ENCODE results near the gene TAGLN.
"Not testable (repeated sequence)": the region's sequence is repeated elsewhere in the genome, so short reads cannot be mapped to it uniquely, and the experiment has no call there.

TAGLN gene

DNA sequence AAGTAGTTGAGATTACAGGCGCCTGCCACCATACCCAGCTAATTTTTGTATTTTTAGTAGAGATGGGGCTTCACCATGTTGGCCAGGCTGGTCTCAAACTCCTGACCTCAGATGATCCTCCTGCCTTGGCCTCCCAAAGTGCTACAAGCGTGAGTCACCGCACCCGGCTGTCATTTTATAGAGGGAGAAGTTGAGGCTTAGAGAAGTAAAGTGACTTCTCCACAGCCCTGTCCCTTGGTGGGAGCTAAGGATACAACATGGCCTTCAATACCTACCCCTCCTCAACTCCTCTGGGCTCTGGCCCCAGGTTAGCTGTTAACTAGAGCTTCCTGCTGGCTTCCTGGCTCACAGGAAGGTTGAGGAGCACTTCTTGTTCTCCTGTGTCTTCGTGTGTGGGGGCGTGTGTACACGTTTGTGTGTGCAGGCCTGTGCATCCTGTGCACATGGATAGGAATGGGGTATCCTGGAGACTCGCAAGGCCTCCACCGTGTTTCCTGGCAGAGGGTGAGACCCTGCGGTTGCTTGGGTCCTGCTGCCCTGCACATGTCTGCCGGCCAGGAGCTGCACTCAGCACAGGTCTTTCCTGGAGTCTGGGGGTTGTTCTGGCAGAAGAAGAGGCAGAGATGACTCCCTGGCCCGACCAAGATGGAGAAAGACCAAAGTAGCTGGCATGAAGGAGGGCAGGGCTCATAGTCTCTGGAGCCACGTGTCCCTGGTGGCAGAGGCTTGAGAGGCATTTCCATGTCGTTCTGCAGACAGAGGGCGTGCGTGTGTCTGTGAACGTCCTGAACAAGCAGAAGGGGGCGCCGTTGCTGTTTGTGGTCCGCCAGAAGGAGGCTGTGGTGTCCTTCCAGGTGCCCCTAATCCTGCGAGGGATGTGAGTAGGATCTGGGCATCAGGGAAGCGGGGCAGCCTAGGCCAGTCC, 18.2 kb upstream of the TAGLN start:
- DNase-seq (ENCODE audit: low read depth, low spot score): peak; percentile 75

DNA sequence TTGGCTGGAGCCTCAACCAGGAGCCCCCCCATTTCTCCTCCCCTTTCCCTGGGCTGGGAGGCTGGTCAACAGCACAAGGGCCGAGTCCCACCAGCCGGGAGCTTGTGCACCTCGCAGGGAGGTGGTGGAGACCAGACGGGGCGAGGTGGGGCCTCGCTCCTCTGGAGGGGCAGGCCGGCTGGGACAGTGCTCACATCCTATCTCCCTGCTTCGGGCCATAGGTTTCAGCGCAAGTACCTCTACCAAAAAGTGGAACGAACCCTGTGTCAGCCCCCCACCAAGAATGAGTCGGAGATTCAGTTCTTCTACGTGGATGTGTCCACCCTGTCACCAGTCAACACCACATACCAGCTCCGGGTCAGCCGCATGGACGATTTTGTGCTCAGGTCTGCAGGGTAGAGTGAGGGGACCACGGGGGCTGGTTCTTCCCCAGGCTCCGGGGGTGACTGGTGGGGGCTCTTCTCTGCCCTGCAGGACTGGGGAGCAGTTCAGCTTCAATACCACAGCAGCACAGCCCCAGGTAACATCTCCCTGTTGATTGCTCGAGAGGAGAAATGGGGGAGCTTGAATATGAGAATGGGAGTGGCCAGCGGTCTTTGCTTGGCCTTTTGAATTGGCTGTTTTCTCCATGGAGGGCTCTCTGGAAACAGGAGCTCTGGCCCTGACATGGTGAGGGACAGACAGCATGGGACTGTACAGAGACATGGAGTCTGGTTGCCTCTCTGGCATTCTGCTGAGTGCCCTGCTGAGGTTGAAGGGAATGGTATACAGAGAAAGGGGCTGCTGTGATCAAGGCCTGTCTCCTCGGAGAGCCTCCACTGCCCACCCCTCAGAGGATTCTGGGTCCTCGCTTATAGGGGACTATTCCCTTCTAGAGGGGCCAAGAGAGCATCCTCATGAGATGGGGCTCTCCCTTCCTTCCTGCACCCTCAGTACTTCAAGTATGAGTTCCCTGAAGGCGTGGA, 17.3 kb upstream of the TAGLN start:
- no peak for DNase-seq (ENCODE audit: low read depth, low spot score)

DNA sequence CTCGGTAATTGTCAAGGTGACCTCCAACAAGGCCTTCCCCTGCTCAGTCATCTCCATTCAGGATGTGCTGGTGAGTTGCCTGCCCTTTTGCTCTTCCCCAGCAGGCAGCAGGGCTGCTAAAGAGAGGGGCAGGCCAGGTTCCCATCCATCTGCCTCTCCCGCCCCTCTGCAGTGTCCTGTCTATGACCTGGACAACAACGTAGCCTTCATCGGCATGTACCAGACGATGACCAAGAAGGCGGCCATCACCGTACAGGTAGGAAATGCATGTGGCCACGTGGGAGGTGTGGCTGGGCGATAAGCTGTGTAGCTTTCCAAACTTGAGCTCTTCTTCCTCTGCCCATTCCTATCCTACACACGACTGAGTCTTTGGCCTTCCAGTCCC, 16.6 kb upstream of the TAGLN start:
- DNase-seq (ENCODE audit: low read depth, low spot score): no peak

DNA sequence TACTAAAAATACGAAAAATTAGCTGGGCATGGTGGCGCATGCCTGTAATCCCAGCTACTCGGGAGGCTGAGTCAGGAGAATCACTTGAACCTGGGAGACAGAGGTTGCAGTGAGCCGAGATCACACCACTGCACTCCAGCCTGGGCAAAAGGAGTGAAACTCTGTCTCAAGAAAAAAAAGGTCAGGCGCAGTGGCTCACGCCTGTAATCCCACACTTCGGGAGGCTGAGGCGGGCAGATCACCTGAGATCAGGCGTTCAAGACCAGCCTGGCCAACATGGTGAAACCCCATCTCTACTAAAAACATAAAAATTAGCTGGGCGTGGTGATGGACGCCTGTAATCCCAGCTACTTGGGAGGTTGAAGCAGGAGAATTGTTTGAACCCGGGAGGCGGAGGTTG, 16.0 kb upstream of the TAGLN start:
- DNase-seq (ENCODE audit: low read depth, low spot score): not testable (repeated sequence)

DNA sequence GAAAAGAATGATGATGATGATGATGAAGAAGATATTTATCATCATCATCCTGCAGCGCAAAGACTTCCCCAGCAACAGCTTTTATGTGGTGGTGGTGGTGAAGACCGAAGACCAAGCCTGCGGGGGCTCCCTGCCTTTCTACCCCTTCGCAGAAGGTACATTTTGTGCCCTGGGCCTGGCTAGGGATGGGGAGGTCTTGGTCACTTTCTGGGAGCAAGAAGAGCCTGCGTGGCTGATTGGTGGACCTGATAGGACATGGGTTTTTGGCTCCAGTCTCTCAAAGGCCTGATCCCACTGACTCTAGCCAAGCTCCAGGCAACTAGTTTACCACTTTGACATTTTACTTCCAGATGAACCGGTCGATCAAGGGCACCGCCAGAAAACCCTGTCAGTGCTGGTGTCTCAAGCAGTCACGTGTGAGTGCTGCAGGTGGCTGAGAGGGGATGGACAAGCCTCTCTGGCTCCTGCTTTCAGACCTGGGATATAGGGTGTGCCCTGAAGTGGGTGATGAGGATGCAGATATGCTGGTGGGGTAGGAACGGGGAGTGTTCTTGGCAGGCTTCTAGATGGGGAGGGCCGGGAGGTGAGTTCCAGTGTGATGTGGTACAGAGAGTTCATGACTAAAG, 15.3 kb upstream of the TAGLN start:
- no peak for DNase-seq (ENCODE audit: low read depth, low spot score)

DNA sequence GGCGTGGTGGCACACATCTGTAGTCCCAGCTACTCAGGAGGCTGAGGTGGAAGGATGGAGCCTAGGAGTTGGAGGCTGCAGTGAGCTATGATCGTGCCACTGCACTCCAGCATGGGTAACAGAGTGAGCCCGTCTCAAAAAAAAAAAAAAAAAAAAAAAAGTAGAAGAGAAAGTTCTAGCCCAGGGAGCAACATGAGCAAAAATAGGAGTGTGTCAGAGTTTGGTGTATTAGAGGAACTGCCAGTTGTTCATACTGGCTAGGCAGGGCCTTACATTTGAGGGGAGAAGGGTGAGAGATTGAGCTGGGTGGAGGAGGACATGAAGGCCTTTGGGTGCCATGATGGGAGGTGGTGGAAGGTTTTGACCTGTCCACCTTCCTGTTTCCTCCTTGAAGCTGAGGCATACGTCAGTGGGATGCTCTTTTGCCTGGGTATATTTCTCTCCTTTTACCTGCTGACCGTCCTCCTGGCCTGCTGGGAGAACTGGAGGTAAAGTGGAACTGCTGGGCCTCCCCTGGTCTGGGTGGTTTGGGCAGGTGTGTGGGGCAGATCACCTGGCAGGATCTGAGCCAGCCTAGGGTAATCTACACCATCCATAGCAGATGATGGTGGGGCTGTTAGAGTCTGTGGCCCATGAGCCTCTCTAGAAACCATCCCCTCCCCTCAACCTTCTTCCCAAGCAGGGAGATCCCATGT, 13.3 kb upstream of the TAGLN start:
- no peak for DNase-seq (ENCODE audit: low read depth, low spot score)

DNA sequence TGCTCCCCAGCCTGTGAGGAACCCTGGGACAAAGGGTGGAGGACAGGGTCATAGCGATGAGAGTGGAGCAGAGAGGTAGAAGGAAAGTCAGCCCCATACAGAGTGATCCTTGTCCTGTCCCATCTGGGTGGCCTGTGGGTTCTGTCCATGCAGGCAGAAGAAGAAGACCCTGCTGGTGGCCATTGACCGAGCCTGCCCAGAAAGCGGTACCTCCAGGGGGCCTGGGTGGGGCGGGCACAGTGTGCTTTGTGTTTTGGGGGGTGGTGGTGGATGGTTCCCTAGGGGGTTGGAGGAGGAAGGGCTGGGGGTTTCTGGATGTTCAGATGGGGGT, 12.8 kb upstream of the TAGLN start:
- DNase-seq (ENCODE audit: low read depth, low spot score): no peak

DNA sequence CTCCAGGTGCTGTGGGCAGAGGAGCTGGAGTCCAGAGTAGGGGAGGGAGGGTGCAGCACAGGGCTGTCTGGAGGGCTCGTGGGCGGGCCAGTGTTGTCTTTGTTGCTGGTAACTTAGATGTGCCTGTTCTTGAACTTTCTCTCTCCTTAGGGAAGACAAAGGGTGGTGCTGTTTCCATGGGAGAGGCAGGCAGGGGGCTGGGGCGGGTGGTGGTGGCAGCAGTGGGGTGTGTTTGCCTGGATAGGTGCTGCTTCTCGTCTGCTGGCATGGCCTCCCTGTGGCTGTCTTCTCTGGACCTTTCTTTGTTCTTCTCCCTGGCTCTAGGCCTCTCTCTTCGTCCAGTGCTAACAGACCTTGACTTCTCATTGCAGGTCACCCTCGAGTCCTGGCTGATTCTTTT, 12.2 kb upstream of the TAGLN start:
- no peak for DNase-seq (ENCODE audit: low read depth, low spot score)

DNA sequence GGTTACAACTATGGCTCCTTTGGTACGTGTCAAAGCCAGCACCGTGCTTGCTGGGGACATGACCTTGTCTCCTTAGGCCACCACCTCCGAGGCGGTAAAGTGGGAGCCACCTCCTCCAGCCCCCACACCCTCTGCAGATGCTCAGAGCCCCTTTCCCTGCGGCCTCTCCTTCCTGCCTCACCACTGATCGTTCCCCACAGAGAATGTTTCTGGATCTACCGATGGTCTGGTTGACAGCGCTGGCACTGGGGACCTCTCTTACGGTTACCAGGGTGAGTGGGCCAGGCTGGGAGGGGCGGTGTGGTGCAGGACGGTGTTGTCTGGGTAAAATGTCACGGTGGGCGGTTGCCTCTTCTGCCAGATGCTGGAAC, 11.8 kb upstream of the TAGLN start:
- no peak for DNase-seq (ENCODE audit: low read depth, low spot score)

DNA sequence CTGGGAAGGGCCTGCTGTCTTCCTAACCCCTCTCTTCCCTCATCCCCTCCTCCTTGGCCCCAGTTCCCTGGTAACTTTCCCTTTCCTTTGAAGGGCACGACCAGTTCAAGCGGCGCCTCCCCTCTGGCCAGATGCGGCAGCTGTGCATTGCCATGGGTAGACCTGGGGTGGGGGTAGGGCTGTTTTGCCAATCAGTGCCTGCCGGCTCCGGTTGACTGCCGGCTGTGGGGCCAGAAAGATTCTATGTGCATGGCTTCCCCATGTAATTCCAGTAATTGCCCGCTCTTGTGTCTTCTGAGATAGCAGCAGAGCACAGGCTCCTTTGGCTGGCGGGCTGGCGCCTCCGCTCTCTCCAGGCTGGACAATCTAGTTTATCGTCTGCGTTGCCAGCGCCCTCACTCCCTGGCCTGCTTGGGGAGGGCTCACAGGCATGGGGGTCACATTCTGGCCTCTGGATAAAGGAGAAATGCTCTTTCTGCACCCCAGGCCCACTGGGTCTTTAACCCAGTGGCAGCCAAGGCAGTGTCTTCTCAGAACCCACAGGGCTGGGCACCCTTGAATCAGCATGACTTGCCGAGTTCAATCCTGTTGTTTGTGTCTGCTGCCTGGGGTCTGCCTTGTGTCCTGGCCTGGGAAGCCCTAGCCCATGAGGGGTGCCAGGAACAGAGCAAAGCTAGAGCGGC, 11.2 kb upstream of the TAGLN start:
- no peak for DNase-seq (ENCODE audit: low read depth, low spot score)

DNA sequence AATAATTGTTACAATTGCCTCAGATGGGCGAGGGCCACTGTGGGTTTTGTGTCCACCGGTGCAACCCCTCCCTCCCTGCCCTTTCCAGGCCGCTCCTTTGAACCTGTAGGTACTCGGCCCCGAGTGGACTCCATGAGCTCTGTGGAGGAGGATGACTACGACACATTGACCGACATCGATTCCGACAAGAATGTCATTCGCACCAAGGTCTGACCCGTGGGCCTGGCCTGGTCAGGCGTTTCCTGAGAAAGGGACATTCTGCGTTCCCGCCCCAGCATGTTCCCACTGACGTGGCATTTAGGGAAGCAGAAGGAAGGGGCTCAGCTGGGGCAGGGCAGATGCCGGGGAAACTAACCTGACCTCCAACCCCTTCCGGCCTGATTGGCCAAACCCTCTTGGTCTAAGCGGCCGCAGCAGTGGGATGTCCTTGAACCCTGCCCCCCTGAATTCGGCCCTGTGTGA, 10.5 kb upstream of the TAGLN start:
- DNase-seq (ENCODE audit: low read depth, low spot score): no peak

DNA sequence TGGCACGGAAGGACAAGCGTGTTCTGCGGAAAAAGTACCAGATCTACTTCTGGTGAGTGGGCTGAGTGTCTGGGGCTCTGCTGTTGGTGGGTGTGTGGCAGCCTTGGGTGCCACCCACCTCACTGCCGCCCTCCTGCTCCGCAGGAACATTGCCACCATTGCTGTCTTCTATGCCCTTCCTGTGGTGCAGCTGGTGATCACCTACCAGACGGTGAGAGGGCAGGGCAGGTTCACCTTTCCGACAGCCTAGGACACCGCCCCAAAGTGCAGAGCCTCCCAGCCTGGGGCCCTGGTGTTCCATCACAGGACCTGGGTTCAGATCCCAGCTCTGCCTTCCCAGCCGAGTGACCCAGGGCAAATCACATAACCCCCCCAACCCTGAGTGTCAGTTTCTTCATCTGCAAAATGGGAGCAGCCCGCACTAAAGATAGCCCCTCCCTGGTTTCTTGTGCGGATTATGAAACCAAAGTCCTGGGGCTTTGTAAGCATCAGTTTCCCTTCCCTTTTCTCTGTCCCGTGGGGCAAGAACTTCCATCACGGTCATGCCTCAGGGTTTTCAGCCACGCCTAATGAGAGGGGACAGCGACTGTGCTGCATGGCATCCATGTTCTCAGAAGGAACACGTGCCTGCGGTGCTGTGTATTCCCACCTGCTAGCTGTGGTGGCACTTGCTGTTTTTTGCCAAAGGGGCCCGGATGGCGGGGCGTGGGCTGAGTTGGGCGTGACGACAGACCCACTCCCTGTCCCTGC, 9.8 kb upstream of the TAGLN start:
- no peak for DNase-seq (ENCODE audit: low read depth, low spot score)

DNA sequence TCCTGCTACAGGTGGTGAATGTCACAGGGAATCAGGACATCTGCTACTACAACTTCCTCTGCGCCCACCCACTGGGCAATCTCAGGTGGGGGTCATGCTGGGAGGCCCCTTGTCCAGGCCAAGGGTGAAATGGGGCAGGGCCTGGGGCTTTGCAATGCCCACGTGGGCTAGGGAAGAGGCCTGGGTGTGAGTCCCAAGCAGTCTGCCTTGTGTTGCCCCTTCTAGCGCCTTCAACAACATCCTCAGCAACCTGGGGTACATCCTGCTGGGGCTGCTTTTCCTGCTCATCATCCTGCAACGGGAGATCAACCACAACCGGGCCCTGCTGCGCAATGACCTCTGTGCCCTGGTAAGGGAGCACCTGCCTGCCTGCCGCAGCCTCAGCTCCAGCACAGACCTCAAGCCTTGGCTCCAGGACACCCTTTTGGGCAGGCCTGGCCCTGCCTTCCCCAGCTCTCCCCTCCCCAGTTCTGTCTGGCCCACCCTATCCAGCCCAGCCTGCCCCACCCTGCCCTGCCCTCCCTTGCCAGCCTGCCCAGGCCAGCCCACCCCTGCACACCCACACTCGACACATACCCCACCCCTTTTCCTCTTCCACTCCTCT, 9.1 kb upstream of the TAGLN start:
- no peak for DNase-seq (ENCODE audit: low read depth, low spot score)

DNA sequence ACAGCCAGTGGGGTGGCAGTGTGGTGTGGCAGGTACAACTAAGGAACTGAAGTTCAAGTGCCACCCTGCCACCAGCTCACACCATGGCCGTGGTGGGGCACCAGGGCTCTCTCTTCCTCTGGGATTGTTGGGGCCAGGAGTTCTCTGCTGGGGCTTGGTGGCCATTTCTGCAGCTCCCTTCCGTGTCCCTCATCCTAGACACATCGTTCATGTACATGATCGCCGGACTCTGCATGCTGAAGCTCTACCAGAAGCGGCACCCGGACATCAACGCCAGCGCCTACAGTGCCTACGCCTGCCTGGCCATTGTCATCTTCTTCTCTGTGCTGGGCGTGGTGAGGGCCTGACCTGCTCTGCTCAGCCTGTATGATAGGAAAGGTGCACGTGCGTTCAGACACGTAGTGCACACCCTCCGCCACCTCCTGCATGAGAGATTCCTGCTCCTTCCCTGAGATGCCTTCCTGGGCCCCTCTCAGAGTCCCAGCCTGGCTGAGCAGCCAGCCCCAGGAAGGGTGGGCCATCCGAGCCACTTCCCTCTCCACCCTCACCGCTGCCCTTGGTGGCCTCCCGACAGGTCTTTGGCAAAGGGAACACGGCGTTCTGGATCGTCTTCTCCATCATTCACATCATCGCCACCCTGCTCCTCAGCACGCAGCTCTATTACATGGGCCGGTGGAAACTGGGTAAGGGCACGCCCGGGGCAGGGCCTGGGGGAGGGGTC, 7.3 kb upstream of the TAGLN start:
- no peak for DNase-seq (ENCODE audit: low read depth, low spot score)

DNA sequence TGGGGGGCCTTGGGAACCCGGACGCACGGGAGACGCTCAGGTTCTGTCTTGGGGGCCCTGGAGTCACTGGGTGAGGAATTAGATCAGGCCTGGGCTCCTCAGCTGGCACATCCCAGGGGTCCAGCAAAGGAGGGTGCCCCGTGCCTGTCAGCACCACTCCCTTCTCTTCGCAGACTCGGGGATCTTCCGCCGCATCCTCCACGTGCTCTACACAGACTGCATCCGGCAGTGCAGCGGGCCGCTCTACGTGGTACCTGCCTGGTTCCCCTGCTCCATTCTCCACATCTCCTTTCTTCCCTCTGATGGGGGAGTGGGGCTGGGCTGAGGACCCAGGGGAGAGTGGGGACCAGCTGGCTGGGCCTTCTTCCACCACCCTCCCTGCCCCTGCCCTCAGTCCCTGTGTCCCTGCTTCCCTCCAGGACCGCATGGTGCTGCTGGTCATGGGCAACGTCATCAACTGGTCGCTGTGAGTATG, 6.7 kb upstream of the TAGLN start:
- no peak for DNase-seq (ENCODE audit: low read depth, low spot score)

DNA sequence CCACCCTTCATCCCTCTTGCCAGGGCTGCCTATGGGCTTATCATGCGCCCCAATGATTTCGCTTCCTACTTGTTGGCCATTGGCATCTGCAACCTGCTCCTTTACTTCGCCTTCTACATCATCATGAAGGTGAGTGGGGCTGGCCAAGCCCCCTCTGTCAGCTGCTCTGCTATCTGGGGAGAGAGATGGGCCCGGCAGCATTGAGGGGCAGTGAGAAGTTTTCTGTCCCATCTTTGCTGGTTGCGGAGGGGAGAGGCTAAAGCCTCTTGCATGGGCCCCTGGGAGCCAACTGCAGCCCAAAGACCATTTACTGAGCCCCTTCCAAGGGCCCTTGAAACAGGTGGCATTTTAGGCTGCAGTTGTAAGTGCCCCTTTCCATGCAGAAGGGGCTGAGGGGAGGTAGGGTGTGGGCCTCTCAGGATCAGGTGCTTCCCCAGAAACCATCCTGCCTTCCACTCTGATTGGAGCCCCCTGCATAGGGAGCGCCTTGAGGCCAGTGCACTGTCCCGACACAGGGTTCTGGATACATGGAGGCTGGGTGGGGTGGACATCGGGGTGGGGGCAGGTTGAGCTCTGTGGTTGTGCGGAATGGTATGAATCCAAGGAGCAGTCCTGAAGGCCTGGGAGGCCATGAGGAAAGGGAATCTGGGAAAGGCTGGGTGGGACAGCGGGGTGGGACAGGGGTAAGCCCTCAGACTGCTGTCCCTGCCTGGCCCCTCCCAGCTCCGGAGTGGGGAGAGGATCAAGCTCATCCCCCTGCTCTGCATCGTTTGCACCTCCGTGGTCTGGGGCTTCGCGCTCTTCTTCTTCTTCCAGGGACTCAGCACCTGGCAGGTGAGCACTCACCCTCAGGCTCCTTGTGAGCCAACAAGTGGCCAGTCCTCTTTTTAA, 5.8 kb upstream of the TAGLN start:
- DNase-seq (ENCODE audit: low read depth, low spot score): no peak

DNA sequence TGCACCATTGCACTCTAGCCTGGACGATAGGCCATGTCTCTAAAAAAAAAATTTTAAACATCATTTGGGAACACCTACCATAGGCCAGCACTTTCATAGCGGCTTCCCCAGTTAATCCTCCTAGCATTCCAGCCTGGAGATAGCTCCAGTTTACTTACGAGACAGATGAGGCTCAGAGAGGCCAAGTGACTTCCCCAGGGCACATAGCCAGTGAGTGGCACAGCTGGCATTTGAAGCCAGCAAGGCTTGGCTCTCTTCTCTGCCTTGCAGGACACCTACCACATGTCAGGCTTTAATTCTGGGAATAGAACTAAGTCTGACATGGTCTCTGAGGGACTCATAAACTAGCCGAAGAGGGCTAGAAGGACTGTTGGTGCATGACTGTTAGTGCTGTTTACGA, 4.9 kb upstream of the TAGLN start:
- DNase-seq (ENCODE audit: low read depth, low spot score): no peak

DNA sequence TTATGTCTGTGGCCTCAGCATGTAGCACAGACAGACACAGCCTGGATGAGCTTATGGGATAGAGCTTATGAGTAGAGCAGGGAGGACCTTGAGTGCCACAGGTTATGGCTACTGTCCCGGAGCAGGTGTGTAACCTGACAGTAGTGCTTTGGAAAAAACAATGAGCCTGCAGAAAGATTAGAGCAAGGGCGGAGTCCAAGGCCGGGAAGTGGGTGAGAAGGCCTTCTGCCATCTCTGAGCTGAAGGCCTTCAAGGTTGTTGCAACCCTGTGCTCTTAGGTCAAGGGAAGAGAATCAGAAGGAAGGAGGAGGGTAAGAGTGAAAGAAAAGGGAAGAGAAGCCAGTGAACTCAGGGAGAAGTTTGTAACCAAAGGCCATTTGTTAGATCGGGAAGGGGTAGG, 3.9 kb upstream of the TAGLN start:
- DNase-seq (ENCODE audit: low read depth, low spot score): no peak

Data from iPS DF 19.7 (cell line).